Ecto neural progenitor cell (in vitro differentiated cells): ENCODE measurements around the gene CELA3A.
"Not testable (repeated sequence)": the region's sequence is repeated elsewhere in the genome, so short reads cannot be mapped to it uniquely, and the experiment has no call there.

Experiments
- DNase-seq: peaks from one replicate; pipeline ENCODE4 v3.0.0-alpha.2; 2018; ENCODE audit warnings: low spot score

CELA3A gene, protein sequence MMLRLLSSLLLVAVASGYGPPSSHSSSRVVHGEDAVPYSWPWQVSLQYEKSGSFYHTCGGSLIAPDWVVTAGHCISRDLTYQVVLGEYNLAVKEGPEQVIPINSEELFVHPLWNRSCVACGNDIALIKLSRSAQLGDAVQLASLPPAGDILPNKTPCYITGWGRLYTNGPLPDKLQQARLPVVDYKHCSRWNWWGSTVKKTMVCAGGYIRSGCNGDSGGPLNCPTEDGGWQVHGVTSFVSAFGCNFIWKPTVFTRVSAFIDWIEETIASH

DNA sequence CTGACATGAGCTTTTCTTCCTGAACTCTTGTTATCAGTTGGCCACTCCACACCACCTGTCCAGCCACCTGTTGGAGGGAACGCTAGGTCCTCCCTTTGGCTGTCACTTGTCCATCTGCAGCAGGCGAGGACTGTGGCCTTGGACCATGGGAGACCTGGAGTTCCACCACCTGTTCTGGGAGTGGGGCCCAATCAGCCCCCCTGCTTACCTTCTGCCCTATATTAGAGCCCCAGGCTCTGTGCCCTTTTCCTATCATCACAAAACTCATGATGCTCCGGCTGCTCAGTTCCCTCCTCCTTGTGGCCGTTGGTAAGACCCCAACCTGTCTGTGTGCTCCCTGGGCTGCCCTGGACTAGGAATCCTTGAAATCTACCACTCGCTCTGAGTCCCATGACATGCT is at the start of gene CELA3A:
Gene CELA3A (plus strand): TSS at position 249 of the 400 bp plus-strand sequence. CDS start 18 bp downstream, at position 267.
- DNase-seq = no peak

DNA sequence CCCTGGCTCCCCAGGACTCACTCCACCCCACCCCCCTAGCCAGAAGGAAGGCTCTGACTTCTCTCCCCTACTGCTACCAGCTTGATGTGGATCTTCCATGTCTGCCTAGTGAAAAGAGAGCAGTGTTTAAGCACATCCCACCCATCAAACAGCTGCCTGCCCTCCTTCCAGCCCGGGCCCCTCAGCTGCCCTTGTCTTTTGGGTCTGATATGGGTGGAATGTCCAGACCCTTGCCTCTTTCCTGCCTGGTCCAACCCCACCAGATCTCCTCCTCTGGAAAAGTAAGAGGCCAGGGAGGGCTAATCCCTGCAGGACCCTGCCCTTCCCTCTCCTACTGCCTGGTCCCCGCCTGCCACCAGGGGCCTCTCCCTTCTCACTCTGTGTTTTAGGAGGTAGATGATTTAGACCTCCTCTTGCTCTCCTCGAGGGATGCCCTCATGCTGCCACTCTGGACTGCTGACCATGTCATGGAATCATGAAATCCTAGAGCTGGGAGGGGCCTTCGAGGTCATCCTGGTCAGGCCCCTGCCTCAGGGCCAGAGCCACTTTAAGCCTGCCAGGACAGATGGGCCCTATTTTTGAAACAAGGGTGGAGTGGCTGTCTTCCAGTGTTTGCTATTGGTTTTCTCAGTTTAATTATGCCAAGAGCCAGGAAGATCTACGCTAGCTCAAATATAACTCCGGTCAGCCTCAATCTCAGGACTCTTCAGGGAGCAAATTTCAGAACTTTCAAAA is 48.5 kb upstream of the CELA3A start:
- DNase-seq = no peak

DNA sequence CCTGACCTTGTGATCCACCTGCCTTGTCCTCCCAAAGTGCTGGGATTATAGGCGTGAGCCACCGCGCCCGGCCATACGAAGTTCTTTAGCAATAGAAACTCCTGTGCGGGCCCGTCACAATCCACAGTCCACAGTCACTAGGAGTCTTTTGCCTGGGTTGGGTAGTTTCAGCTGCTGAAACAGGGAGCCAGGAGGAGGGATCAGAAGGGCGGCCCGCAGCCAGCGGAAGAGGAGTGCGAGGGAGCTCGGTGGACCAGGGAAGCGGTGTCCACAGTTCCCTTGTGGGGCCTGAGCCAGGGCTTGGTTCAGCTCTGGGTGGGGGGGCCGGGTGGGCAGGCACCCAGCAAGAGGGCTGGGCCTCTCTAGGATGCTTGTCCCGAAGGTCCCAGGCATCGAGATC is 46.4 kb upstream of the CELA3A start:
- DNase-seq = no peak

DNA sequence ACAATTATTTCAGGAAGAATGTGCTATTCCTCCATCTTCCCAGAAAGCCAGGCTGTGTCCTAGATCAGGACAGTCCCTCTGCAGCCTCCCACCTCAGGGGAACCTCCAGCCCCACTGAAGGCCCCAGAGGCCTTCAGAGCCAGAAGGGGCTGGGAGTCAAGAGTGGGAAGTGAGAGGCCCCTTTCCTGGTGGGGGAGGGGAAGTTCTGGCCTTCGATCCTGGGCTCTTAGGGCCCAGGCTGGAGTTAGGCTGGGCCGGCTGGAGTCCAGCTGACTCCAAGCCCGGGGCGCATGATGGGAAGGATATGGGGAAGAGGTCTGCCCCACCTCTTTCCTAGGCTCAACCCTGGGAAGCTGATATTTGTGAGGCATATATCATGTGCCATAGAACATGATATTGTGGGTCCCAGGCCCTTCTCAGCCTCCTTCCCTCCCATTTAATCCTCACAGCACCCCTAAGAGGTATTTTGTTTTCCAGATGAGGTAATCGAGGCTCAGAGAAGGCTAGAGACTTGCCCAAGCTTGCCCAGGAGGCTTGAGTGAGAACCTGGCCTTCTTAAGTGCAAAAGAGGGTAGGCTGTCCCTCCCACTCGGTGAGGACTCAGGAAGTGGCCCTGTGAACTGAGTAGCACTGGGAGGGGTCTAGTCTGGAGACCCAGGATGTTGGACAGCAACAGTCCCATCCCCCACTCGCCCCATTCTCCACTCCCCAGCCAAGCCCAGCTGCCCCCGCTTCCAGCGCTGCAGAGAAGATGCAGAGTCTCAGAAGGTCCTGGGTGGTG is 45.8 kb upstream of the CELA3A start:
- no peak for DNase-seq

DNA sequence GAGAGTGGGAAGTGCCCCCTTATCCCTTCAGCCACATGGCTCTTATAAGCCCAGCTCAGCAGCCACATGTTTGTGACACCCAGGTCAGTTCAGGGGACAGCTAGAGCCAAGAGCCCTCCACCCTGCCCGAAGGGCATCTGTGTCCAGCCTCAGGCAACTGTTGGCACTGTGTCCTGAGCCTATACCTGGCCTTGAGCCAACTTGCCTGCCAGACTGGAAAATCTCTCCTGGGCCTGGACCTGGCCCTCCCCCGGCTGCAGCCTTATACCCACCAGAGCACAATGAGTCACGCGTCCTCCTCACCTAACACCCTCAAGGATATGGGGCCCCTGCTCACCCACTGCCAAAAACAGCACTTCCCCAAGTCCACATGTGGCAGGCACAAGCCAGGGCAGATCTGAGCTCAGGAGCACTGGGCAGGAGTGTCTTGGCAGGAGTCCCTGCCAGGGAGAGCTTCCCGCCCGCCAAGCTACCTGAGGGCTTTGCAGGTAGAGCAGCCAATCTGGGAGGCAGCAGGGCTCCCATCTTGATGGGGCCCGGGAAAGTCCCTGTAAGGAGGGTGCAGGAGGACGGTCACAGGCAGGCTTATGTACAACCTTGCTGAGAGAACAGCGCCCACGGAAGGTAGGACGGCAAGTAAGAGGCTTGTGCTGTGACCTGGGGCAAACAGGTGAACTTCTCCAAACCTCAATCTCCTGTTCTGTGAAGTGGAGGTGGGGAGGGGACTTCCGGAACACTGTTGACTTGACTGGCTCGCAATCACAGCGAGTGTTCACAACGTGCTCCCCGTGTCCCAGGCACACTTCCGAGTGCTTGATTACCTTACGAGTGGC is 44.5 kb upstream of the CELA3A start:
- no peak for DNase-seq

DNA sequence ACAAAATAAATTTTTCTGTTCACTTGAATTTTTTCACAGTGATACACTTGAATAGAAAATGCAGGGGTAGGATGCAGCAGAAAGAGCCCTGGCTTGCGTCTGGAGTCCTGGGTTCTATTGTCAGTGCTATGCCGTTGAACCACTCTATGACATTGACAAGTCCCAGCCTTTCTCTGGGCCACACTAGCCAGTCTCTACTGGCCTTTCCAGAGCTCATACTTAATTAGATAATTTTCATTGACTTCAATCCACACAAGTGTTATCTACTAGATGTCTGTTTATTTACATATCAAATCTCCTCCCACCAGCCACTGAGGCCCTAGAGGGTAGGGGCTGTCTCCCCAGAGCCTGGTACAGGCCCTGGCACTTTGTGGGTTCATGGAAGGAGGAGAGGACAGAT is 40.1 kb upstream of the CELA3A start:
- DNase-seq = no peak

DNA sequence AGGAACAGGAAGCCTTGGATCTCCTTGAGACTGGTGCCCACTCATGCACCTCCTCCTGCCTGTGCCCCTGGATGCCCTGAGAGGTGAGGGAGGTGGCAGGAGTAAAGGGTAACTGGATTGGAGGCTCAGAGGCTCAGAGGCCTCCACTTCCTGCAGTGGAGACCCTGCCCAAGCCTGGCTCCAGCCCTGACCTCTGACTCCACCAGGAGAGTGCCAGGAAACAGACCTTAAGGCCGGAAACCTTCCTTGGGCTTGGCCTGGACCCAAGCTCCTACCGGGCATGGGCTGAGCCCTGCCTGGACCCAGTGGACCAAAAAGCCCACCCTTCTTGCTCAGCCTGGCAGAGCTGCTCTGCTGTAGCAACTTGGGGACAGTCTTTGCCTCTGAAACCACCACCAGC is 39.7 kb upstream of the CELA3A start:
- DNase-seq = no peak

DNA sequence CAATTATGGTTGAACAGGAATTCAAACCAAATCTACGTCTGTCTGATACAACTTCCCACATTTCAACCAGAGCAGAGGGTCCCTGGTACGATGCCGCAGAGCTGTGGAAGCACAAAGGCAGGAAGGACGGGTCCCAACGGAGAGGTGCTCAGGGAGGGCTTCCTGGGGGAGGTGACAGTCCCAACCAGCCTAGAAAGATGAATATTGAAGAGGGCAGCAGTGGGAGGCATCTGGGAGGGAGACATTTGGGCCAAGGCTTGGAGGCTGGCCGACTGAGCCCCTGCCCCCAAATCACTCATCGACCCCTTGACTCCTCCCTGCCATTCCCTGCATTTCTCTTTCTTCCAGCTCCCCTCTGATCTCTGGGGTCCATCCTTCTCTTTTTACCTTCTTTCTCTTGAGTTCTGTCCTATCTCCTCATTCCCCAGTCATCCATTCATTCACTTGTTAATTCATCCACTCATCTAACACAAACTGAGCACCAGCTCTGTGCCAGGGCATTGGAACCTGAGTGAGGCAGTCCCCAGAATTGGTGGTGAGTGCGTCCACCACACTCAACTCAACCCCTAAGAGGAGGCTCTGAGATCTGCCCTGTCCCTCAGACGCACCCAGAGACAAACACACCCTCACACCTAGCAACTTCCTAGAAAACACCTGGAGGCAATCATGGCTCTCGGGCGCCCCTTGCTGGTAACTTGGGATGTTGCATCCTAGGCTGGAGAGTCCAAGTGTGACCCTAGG is 37.8 kb upstream of the CELA3A start:
- peak; percentile 88 for DNase-seq

DNA sequence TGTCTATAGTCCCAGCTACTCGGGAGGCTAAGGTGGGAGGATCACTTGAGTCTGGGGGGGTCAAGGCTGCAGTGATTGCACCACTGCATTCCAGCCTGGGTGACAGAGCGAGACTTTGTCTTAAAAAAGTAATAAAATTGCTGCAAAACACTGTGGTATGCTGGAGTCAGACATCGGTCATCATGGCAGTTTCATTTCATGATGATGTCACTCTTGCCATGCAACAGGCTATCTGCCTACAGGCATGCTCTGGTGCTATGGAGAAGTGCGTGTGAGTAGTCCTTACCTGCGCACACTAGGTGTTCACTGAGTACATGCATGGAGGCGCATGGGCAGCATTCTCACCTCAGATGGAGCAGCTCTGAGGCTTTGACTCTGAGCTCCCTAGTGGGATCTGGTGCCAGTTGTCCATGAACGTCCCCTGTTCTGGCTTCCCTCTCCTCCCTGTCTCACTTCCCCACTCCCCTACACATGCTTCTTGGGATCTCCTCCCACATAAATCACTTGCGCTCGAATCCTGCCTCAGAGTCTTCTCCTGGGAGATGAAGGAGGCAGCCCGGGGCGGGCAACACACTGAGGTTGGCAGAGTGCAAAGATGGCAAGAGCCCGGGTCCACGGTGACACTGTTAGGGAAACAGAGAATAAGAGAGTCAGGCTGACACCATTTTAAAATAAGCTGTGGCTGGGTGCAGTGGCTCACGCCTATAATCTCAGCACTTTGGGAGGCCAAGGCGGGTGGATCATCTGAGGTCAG is 35.0 kb upstream of the CELA3A start:
- no peak for DNase-seq

DNA sequence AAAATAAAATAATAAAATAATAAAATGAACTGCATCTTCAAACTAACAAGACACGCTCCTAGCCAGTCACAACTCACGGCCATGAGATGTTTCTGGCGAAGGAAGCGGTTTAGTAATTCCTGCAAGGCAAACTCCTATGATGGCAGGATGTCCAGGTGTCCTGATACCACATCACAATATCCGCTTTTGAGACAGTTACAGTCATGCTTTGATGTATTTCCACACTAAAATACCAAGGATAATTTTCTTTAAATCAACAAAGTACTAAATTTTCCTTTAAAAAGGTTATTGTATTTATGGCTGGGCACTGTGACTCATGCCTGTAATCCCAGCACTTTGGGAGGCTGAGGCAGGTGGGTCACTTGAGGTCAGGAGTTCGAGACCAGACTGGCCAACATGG is 34.2 kb upstream of the CELA3A start:
- not testable (repeated sequence) for DNase-seq

DNA sequence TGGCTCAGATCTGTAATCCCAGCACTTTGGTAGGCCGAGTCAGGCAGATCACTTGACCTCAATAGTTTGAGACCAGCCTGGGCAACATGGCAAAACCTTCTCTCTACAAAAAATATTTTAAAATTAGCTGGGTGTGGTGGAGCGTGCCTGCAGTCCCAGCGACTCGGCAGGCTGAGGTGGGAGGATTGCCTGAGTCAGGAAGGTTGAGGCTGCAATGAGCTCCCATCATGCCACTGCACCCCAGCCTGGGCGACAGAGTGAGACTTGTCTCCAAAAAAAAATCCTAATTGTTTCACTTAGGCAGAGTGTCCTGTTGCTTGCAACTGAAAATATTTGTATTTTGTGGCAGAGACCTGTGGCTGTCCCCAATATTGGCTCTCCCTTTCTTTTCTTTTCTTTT is 32.4 kb upstream of the CELA3A start:
- DNase-seq = not testable (repeated sequence)

DNA sequence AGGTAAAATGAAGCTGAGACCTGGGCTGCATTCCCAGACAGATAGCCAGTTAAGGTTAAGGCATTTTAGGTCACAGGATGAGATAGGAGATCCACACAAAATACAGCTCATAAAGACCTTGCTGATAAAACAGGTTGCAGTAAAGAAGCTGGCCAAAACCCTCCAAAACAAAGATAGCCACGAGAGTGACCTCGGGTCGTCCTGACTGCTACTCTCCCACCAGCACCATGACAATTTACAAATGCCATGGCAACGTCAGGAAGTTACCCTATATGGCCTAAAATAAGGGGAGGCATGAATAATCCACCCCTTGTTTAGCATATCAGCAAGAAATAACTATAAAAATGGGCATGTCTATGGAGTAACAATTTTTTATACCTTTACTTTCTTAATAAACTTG is 30.9 kb upstream of the CELA3A start:
- not testable (repeated sequence) for DNase-seq

DNA sequence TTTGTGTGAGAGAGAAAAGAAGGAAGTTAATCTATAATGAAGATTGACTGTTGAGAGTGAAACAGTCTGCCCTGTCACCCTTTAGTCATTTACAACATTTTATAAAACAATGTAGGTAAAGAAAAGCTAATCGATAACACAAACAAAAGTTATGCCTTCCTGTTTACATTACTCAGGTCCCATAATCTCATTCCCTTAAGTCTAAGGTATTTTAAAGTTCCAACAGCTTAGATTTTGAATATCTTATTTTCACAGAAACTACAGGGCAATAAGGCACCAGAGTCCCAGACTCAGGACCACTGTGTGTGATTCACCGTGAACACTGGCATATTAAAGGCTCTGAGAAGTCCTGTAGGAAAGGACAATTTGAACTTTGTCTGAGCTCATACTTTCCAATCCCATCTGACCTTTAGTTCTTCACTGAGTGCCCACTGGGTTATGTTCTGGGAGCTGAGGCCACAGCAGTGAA is 28.4 kb upstream of the CELA3A start:
- DNase-seq = not testable (repeated sequence)

DNA sequence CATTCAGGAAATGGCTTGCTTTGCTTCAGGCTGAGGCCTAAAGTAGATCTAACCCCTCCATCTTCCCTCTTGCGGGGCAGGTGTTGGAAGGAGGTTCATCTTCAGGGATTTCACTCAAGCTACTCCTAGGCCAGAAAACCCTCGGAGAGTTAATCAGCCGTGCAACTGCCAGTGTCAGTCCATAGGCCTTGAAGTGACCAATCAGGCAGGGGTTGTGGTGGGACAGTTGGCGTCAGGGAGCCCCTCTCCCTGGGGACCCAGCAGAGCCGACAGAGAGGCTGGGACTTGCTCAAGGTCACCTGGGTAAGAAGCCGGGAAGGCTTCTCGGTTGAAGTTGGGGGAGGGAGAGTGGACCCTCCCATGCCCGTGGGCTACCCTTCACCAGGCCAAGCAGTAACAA is 27.5 kb upstream of the CELA3A start:
- not testable (repeated sequence) for DNase-seq

DNA sequence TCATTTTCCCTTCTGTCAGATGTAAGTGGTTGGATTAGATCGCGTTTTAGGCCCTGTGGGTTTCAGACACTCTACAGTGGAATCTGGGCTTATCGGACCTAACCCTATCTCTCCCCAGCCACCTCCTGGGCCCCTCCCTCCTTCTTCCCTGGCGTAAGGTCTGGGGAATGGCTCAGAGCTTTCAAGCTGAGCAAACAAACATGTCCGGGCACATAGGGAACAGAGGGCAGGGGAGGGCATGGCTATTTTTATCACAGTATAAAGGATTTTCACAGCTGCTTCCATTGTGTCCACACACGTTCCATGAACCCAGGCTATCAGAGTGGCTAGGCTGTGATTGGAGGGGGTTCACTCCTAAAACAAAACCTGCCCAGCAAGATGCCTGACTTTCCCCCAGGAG is 26.8 kb upstream of the CELA3A start:
- DNase-seq = not testable (repeated sequence)

DNA sequence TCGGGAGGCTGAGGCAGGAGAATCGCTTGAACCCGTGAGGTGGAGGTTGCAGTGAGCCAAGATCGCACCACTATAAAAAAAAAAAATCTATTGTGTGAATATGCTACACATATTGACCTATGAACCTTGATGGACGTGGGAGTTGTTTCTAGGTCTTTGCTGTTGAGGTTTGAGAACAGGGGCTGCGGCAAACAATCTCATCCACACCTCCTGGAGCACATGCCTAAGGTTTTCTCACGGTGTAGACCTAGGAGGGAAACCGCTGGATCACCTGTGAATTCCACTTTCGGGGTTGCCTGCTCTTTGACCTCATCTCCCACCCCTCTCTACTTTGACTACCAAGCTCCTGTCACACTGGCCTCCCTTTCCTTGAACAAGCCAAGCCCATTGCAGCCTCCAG is 26.2 kb upstream of the CELA3A start:
- DNase-seq = not testable (repeated sequence)

DNA sequence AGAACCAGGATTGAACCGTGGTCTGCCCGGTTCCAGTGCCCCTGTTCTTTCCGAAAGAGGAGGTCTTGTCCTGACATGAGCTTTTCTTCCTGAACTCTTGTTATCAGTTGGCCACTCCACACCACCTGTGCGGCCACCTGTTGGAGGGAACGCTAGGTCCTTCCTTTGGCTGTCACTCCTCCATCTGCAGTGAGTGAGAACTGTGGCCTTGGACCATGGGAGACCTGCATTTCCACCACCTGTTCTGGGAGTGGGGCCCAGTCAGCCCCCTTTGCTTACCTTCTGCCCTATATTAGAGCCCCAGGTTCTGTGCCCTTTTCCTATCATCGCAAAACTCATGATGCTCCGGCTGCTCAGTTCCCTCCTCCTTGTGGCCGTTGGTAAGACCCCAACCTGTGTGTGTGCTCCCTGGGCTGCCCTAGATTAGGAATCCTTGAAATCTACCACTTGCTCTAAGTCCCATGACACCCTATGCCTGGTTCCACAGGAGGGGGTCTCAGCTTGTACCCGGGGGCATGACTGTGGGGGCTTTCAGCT is 24.7 kb upstream of the CELA3A start, which contains the start of gene CELA3B:
Gene CELA3B (plus strand): TSS at position 320 of the 537 bp plus-strand sequence. CDS start 18 bp downstream, at position 338.
- not testable (repeated sequence) for DNase-seq

DNA sequence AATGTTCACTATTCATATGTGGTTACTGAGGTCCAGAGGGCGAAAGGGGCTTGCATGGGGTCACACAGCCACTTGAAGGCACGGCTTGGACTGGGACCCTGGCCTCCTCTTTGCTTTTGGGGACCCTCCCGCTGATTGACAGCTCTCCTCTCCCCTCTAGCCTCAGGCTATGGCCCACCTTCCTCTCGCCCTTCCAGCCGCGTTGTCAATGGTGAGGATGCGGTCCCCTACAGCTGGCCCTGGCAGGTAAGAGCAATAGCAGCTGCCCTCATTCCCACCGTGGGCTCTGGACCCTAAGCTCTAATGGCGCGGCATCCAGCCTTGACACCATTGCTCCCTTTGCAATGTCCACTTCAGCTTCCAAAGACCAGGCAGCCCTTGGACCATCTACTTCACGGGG is 23.2 kb upstream of the CELA3A start:
- DNase-seq = not testable (repeated sequence)

DNA sequence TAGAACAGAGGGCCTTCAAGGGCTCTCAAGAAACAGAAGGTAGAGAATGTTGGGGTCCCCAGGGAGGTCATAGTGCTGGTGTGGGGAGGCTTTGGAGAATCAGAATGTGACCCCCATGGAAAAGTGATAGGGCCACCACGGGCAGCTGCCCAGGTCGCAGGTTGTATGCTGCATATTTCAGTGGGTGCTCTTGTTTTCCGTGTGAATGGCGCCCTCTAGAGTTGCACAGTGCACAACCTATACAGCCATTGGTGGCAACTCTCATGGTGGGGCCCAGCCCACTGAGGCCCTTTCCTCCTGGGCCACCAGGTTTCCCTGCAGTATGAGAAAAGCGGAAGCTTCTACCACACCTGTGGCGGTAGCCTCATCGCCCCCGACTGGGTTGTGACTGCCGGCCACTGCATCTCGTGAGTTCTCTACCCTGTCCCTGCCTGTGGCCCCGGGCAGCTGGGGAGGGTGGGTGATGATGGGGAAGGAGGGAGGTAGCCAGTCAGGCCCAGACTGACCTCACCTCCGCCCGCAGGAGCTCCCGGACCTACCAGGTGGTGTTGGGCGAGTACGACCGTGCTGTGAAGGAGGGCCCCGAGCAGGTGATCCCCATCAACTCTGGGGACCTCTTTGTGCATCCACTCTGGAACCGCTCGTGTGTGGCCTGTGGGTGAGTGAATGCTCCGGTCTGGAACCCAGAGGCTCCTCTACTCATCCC is 20.8 kb upstream of the CELA3A start:
- not testable (repeated sequence) for DNase-seq
